Mesothelial cell of epicardium (in vitro differentiated cells): ENCODE data around the gene CGNL1. TPM values are rescaled to one million over a fixed set of nuclear protein-coding genes. Genes with fewer than 3 reads are reported as not detected.
A peak's percentile ranks its signal among the peaks of the same experiment; 100 is the strongest.

ENCODE experiments used
- DNase-seq, 2 experiments: peaks; one replicate each; pipeline ENCODE4 v3.0.0; 2021; ENCODE audit warnings: low spot score in 2 of 2; ENCODE audit not compliant: unreplicated experiment in 2 of 2
- H3K27ac Mint-ChIP-seq: 2 replicates; pipeline ENCODE4 v1.8.0; 2021; ENCODE audit warnings: mixed read lengths
- H3K27me3 Mint-ChIP-seq: 2 replicates; pipeline ENCODE4 v1.8.0; 2021; ENCODE audit warnings: low read depth, mixed read lengths
- H3K36me3 Mint-ChIP-seq: 2 replicates; pipeline ENCODE4 v1.8.0; 2021; ENCODE audit warnings: mixed read lengths
- H3K4me1 Mint-ChIP-seq: 2 replicates; pipeline ENCODE4 v1.8.0; 2021; ENCODE audit warnings: mixed read lengths
- H3K4me3 Mint-ChIP-seq: 2 replicates; pipeline ENCODE4 v1.8.0; 2021; ENCODE audit warnings: mild to moderate bottlenecking, moderate library complexity, mixed read lengths
- H3K9me3 Mint-ChIP-seq: 2 replicates; pipeline ENCODE4 v1.8.0; 2021; ENCODE audit warnings: mixed read lengths
- total RNA-seq: library from RNA; stranded (reverse); gene quantifications from 3 replicates; pipeline ENCODE4 v1.2.1, GENCODE V29; 2021
- TF ChIP-seq, protein P1 (sequence below): fragments of 200-600 bp; sonication (generic); IDR thresholded peaks from one replicate; pipeline ENCODE4 v1.5.0; 2021; ENCODE audit warnings: antibody characterized with exemption; ENCODE audit not compliant: unreplicated experiment

Gene CGNL1
- total RNA-seq, 1 donor from 2014 or later, result 34.1 TPM

DNA sequence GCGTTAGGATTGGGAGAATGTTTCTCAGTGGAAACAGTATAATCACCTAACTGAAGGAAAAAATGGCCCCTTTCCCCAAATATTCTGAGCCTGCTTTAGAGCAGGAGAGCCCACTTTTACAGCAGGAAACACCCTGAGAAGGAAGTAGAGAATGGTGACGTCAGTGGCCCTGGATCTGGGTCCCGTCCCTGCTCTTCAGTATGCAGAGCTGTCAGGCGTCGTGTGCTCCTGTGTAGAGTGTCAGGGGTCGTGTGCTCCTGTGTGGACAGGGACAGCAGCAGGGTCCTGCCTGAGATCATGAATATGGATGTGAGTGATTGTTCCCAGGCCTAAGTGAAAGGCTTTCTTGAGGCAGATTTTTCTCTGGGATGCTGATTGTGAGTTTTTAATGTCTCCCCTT is 45.2 kb downstream of the CGNL1 start:
- H3K36me3 Mint-ChIP-seq, result peaks cover 6% of the 10 kb centered on the region
- TF ChIP-seq, protein P1, sequence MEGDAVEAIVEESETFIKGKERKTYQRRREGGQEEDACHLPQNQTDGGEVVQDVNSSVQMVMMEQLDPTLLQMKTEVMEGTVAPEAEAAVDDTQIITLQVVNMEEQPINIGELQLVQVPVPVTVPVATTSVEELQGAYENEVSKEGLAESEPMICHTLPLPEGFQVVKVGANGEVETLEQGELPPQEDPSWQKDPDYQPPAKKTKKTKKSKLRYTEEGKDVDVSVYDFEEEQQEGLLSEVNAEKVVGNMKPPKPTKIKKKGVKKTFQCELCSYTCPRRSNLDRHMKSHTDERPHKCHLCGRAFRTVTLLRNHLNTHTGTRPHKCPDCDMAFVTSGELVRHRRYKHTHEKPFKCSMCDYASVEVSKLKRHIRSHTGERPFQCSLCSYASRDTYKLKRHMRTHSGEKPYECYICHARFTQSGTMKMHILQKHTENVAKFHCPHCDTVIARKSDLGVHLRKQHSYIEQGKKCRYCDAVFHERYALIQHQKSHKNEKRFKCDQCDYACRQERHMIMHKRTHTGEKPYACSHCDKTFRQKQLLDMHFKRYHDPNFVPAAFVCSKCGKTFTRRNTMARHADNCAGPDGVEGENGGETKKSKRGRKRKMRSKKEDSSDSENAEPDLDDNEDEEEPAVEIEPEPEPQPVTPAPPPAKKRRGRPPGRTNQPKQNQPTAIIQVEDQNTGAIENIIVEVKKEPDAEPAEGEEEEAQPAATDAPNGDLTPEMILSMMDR, result no peak
- no peaks in the 10 kb centered on the region for H3K27me3 Mint-ChIP-seq
- no peak for DNase-seq
- peaks cover 9% of the 10 kb centered on the region for H3K9me3 Mint-ChIP-seq
- H3K4me3 Mint-ChIP-seq, result no peak overlapping the region
- peak overlapping the region; percentile 62 for H3K27ac Mint-ChIP-seq
- peaks cover 33% of the 10 kb centered on the region for H3K4me1 Mint-ChIP-seq

DNA sequence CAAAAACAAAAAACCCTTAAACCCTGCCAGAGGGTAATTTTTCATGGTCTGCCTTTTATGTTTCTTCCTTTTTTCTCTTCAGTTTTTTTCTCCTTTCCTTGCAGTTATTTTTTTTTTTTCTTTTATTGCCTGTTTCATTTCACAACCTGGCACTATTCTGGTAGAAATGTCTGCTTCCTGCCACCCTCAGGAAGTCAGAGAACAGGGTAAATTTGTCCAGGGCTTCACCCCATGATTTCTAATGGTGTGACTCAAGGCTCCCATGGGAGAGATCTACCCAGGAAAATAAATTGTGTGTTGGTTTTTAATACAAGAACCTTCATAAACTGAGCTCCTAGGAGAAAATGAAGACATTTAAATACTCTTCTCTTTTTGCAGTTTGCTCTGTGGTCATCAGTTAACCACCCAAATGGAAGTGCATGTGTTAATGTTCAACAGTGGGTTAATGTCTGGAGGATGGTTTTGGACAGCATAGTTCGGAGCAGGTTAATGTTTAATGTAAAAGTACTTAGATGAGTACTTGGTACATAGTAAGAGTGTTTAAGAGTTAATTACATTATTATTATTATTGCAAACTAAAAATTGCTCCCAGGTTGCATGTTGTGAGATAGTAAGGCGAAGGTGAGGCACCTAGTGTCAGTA is 45.9 kb downstream of the CGNL1 start:
- TF ChIP-seq, protein P1, result no peak
- peak overlapping the region; percentile 76 for H3K27ac Mint-ChIP-seq
- no peaks in the 10 kb centered on the region for H3K27me3 Mint-ChIP-seq
- DNase-seq, result no peak
- peaks cover 9% of the 10 kb centered on the region for H3K9me3 Mint-ChIP-seq
- no peak overlapping the region for H3K4me3 Mint-ChIP-seq
- peaks cover 39% of the 10 kb centered on the region for H3K4me1 Mint-ChIP-seq
- H3K36me3 Mint-ChIP-seq, result peaks cover 6% of the 10 kb centered on the region

DNA sequence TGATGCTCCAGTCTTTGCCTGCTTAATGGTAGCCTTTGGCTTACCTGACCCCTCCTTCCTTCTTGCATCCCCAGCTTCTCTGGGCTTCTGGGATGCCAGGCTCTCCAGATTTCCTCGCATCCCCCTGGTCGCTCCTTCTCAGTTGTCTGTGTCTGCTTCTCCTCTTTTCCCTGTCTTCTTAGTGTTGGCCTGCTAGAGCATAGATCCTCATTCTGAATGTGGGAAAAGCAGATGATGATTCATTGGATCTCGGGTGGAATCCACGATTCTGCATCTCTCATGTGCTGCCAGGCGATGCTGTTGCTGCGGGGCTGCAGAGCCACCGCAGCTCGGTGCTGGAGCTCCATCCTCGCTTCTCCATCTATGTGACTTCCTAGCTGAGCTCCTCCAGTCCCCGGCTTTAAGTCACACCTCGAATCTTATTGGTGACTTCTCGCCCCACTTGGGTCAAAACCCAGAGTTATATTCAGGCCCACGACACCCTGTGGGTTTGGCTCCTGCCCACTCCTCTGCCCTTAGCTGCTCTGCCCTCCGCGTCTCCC is 47.4 kb downstream of the CGNL1 start:
- Mint-ChIP-seq H3K27me3 (no peaks in the 10 kb centered on the region), H3K9me3 (peaks cover 9% of the 10 kb centered on the region), H3K36me3 (peaks cover 6% of the 10 kb centered on the region), H3K4me1 (peaks cover 52% of the 10 kb centered on the region), H3K27ac (no peak overlapping the region), H3K4me3 (no peak overlapping the region)
- no peak for DNase-seq
- TF ChIP-seq, protein P1, result no peak

DNA sequence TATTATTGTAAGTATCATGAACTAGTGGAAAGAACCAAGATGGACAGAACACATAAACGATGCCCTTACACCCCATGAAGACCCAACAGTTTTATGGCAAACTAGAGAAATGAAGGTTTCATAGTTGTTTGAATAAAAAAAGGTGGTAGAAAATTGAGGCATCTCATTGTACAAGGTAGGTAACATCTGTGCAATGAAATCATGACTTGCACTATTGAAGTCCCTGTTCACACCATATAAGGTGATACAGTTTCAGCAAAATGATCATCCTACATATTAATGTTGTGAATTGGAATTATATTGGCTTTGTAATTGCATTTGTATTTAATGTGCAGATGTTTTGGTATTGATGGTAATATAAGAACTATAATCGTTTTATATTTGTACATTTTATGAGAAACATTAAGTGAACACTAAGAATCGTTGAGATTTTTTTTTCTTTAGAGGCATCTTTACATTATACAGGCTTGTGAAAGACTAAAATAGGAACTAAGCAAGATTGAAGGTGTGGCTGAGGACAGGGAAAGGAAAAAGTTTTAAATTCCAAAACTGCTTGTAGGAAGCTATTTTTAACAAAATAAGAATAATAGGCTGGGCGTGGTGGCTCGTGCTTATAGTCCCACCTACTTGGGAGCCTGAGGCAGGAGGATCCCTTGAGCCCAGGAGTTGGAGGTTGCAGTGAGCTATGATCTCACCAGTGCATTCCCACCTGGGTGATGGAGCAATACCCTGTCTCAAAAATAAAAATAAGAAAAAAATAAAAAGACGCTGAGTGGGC is 48.5 kb downstream of the CGNL1 start:
- Mint-ChIP-seq H3K36me3 (peaks cover 6% of the 10 kb centered on the region), H3K27me3 (no peaks in the 10 kb centered on the region), H3K9me3 (peaks cover 9% of the 10 kb centered on the region), H3K27ac (no peak overlapping the region), H3K4me1 (peaks cover 47% of the 10 kb centered on the region), H3K4me3 (no peak overlapping the region)
- no peak for DNase-seq
- TF ChIP-seq, protein P1, result no peak

DNA sequence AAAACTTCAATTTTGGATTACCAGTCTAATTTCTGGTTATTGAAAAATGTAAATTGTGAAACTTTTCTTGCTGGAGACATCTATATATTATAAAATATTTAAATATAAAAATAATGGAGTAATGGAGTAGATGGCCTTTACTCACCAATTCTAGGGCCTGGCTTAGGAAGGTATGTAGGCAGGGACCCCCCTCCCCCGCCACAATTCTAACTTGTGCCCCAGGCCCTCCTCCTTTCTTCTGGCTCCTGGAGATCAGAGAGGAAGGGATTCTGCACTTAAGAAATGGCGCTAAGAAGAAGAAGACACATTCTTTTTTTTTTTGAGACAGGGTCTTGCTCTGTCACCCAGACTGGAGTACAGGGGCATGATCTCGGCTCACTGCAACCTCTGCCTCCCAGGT is 49.5 kb downstream of the CGNL1 start:
- no peak overlapping the region for H3K27ac Mint-ChIP-seq
- no peaks in the 10 kb centered on the region for H3K27me3 Mint-ChIP-seq
- peaks cover under 1% of the 10 kb centered on the region for H3K36me3 Mint-ChIP-seq
- H3K4me1 Mint-ChIP-seq, result peaks cover 51% of the 10 kb centered on the region
- peaks cover 1% of the 10 kb centered on the region for H3K9me3 Mint-ChIP-seq
- H3K4me3 Mint-ChIP-seq, result no peak overlapping the region
- no peak for DNase-seq
- TF ChIP-seq, protein P1, result no peak
